Ishikawa (cell line): Measurements from ENCODE around the gene GAREM1.

Experiments
- CEBPB ChIP-seq: IDR thresholded peaks from 2 replicates; pipeline ENCODE4 v1.6.1; 2012
- EP300 ChIP-seq: IDR thresholded peaks from 2 replicates; pipeline ENCODE4 v1.6.1; 2012; ENCODE audit warnings: borderline replicate concordance
- NFIC ChIP-seq: IDR thresholded peaks from 2 replicates; pipeline ENCODE4 v1.6.1; 2012
- RAD21 ChIP-seq: IDR thresholded peaks from 2 replicates; pipeline ENCODE4 v1.6.1; 2012; ENCODE audit warnings: low read depth
- ZBTB7A ChIP-seq: IDR thresholded peaks from 2 replicates; pipeline ENCODE4 v1.6.1; 2012; ENCODE audit warnings: low read depth
- TF ChIP-seq, protein P1 (sequence below): IDR thresholded peaks from 2 replicates; pipeline ENCODE4 v1.6.1; 2012

DNA sequence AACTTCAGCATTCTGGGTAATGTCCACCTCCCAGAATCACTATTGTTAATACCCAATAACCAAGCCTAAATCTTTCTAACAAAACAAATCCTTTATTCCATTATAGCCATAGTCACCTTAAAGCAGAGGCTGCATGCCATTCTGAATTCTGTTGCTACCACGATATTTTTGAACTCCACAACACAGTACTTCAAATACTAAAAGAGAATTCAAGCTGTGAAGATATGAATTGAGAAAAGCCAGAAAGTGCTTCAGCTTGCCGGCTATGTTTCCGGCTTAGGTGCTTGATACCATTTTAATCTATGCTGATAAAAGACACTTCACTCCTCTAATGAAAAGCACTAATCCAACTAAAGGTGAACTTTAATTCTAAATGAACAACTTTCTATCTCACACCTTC is 41.3 kb downstream of the GAREM1 start:
- no peak for TF ChIP-seq CEBPB
- TF ChIP-seq, protein P1, sequence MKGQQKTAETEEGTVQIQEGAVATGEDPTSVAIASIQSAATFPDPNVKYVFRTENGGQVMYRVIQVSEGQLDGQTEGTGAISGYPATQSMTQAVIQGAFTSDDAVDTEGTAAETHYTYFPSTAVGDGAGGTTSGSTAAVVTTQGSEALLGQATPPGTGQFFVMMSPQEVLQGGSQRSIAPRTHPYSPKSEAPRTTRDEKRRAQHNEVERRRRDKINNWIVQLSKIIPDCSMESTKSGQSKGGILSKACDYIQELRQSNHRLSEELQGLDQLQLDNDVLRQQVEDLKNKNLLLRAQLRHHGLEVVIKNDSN, result no peak
- TF ChIP-seq RAD21, result no peak
- no peak for TF ChIP-seq EP300
- TF ChIP-seq NFIC, result no peak
- TF ChIP-seq ZBTB7A, result no peak
